IMR-90 (cell line): ENCODE measurements around the gene ZC3H12D. TPM values are rescaled to one million over a fixed set of nuclear protein-coding genes. Genes with fewer than 3 reads are reported as not detected.

Experiments
- ATAC-seq: fragments of 200-7000 bp; cut with Tn5 transposase; 2 replicates; pipeline ENCODE4 v1.9.1; 2020; ENCODE audit warnings: low read depth, mild to moderate bottlenecking, moderate library complexity
- BruUV-seq: library from RNA; stranded (reverse); fragments of 400-500 nt; replicated peaks from 2 replicates; lab custom pipeline; 2021; lab: Mats Ljungman, UMichigan
- CTCF ChIA-PET: fragments of 300-600 bp; formaldehyde crosslinking; extraction: SDS; loops from one replicate; lab custom pipeline; 2021; ENCODE audit warnings: antibody characterized with exemption; lab: Yijun Ruan, JAX
- POLR2A ChIA-PET: fragments of 300-600 bp; sonication (Branson Sonifier 250); formaldehyde crosslinking; loops from one replicate; lab custom pipeline; 2022; ENCODE audit warnings: antibody characterized with exemption; ENCODE audit not compliant: unreplicated experiment; lab: Charles Lee
- DNase-seq: peaks from one replicate; pipeline ENCODE4 v3.0.0; 2013
- H2AFZ ChIP-seq: replicated peaks from 2 replicates; pipeline ENCODE3; 2013; ENCODE audit warnings: low read length, mild to moderate bottlenecking; ENCODE audit not compliant: poor library complexity
- H2AK5ac ChIP-seq: 2 replicates; pipeline ENCODE4 v1.6.1; 2013; ENCODE audit warnings: low read depth, low read length, inconsistent platforms
- H2AK9ac ChIP-seq: replicated peaks from 2 replicates; pipeline ENCODE3; 2013; ENCODE audit warnings: mild to moderate bottlenecking, low read depth, low read length, moderate library complexity; ENCODE audit not compliant: poor library complexity
- H2BK120ac ChIP-seq: 2 replicates; pipeline ENCODE4 v1.6.1; 2013; ENCODE audit warnings: low read depth, low read length, inconsistent platforms
- H2BK15ac ChIP-seq: 3 replicates; pipeline ENCODE4 v1.6.1; 2013; ENCODE audit warnings: low read depth, low read length, inconsistent platforms
- H2BK20ac ChIP-seq: 2 replicates; pipeline ENCODE4 v1.6.1; 2013; ENCODE audit warnings: low read depth, mild to moderate bottlenecking, inconsistent platforms, low read length, moderate library complexity
- H2BK5ac ChIP-seq: 2 replicates; pipeline ENCODE4 v1.6.1; 2013; ENCODE audit warnings: mild to moderate bottlenecking, low read depth, low read length, inconsistent platforms; ENCODE audit not compliant: poor library complexity, severe bottlenecking
- H3K14ac ChIP-seq: replicated peaks from 2 replicates; pipeline ENCODE4 v1.6.1; 2013; ENCODE audit warnings: low read depth, low read length, inconsistent platforms
- H3K18ac ChIP-seq: 2 replicates; pipeline ENCODE4 v1.6.1; 2013; ENCODE audit warnings: low read depth, low read length, control low read depth
- H3K23ac ChIP-seq: 2 replicates; pipeline ENCODE4 v1.6.1; 2013; ENCODE audit warnings: low read depth, low read length, inconsistent platforms
- H3K27ac ChIP-seq: 2 replicates; pipeline ENCODE4 v1.5.1; 2013; ENCODE audit warnings: mild to moderate bottlenecking, control low read depth, low read length; ENCODE audit not compliant: insufficient read depth
- H3K27me3 ChIP-seq: 2 replicates; pipeline ENCODE4 v1.6.1; 2013; ENCODE audit warnings: low read length; ENCODE audit not compliant: control insufficient read depth, insufficient read depth
- H3K36me3 ChIP-seq: 2 replicates; pipeline ENCODE4 v1.6.1; 2013; ENCODE audit warnings: low read length, mixed read lengths; ENCODE audit not compliant: control insufficient read depth, insufficient read depth
- H3K4ac ChIP-seq: 2 replicates; pipeline ENCODE4 v1.6.1; 2013; ENCODE audit warnings: low read depth, low read length, inconsistent platforms
- H3K4me1 ChIP-seq: 2 replicates; pipeline ENCODE4 v1.6.1; 2013; ENCODE audit warnings: low read length, mixed read lengths; ENCODE audit not compliant: control insufficient read depth, insufficient read depth
- H3K4me2 ChIP-seq: 2 replicates; pipeline ENCODE4 v1.6.1; 2013; ENCODE audit warnings: low read depth, mild to moderate bottlenecking, control low read depth, low read length, moderate library complexity
- H3K4me3 ChIP-seq: 2 replicates; pipeline ENCODE4 v1.5.1; 2013; ENCODE audit warnings: low read depth, mild to moderate bottlenecking, control low read depth, low read length, moderate library complexity; ENCODE audit not compliant: insufficient read depth
- H3K56ac ChIP-seq: 2 replicates; pipeline ENCODE4 v1.6.1; 2013; ENCODE audit warnings: low read length, inconsistent platforms; ENCODE audit not compliant: insufficient read depth; ENCODE audit errors: extremely low read depth
- H3K79me1 ChIP-seq, 2 experiments: 2 replicates each; pipeline ENCODE4 v1.6.1; 2013; ENCODE audit warnings: low read length in 2 of 2, inconsistent platforms in 1 of 2, low read depth in 1 of 2
- H3K9ac ChIP-seq: 2 replicates; pipeline ENCODE4 v1.6.1; 2013; ENCODE audit warnings: low read depth, low read length, control low read depth
- H3K9me1 ChIP-seq: 2 replicates; pipeline ENCODE4 v1.6.1; 2013; ENCODE audit warnings: low read length, inconsistent platforms; ENCODE audit not compliant: insufficient read depth
- H3K9me3 ChIP-seq: 2 replicates; pipeline ENCODE4 v1.6.1; 2013; ENCODE audit warnings: low read length; ENCODE audit not compliant: control insufficient read depth, insufficient read depth
- H4K20me1 ChIP-seq: 2 replicates; pipeline ENCODE4 v1.6.1; 2013; ENCODE audit warnings: low read length, inconsistent platforms; ENCODE audit not compliant: insufficient read depth
- H4K5ac ChIP-seq: 2 replicates; pipeline ENCODE4 v1.6.1; 2013; ENCODE audit warnings: mild to moderate bottlenecking, low read depth, low read length, control low read depth
- H4K8ac ChIP-seq, 2 experiments: 2 replicates each; pipeline ENCODE4 v1.6.1; 2013; ENCODE audit warnings: low read depth in 2 of 2, low read length in 2 of 2, control low read depth in 1 of 2, inconsistent platforms in 1 of 2
- H4K91ac ChIP-seq: 2 replicates; pipeline ENCODE4 v1.6.1; 2013; ENCODE audit warnings: low read depth, low read length, inconsistent platforms; ENCODE audit not compliant: insufficient read depth
- BHLHE40 ChIP-seq: fragments of 150-350 bp; IDR thresholded peaks from 2 replicates; pipeline ENCODE4 v1.6.1; 2016; ENCODE audit warnings: mild to moderate bottlenecking, low read depth, low read length
- CTCF ChIP-seq: conservative IDR thresholded peaks from 2 replicates; pipeline ENCODE4 v1.5.1; 2012; ENCODE audit warnings: mild to moderate bottlenecking, low read depth, low read length, improper control_type of control experiment
- FOS ChIP-seq: fragments of 150-350 bp; IDR thresholded peaks from 2 replicates; pipeline ENCODE4 v1.6.1; 2016; ENCODE audit warnings: low read depth, low read length
- MAFK ChIP-seq: IDR thresholded peaks from 2 replicates; pipeline ENCODE4 v1.6.1; 2012; ENCODE audit warnings: low read depth, low read length, improper control_type of control experiment
- MAZ ChIP-seq: IDR thresholded peaks from 2 replicates; pipeline ENCODE4 v1.6.1; 2012; ENCODE audit warnings: low read depth, mild to moderate bottlenecking, low read length, improper control_type of control experiment, moderate library complexity, borderline replicate concordance
- MXI1 ChIP-seq: IDR thresholded peaks from 2 replicates; pipeline ENCODE4 v1.6.1; 2012; ENCODE audit warnings: low read depth, mild to moderate bottlenecking, low read length, moderate library complexity, borderline replicate concordance
- POLR2A ChIP-seq: IDR thresholded peaks from 2 replicates; pipeline ENCODE4 v1.6.1; 2012; ENCODE audit warnings: mild to moderate bottlenecking, low read depth, low read length
- RCOR1 ChIP-seq: IDR thresholded peaks from 2 replicates; pipeline ENCODE4 v1.6.1; 2012; ENCODE audit warnings: mild to moderate bottlenecking, low read length, improper control_type of control experiment; ENCODE audit not compliant: insufficient replicate concordance
- RFX5 ChIP-seq: IDR thresholded peaks from 2 replicates; pipeline ENCODE4 v1.8.0; 2012; ENCODE audit warnings: low read depth, mild to moderate bottlenecking, low read length, moderate library complexity
- SMC3 ChIP-seq: fragments of 150-350 bp; IDR thresholded peaks from 2 replicates; pipeline ENCODE4 v1.6.1; 2016; ENCODE audit warnings: low read depth, mild to moderate bottlenecking, antibody characterized with exemption, low read length, moderate library complexity
- USF2 ChIP-seq: fragments of 150-350 bp; IDR thresholded peaks from 2 replicates; pipeline ENCODE4 v1.6.1; 2017; ENCODE audit warnings: mild to moderate bottlenecking, antibody characterized with exemption, low read length, low read depth
- WGBS, 2 experiments: methylation state at CpG; one replicate each; pipeline versions ENCODE4 v1.1.5 to v1.1.7; 2013; ENCODE audit warnings: missing lambda C conversion rate in 2 of 2; ENCODE audit not compliant: insufficient read length in 1 of 2; ENCODE audit errors: extremely low coverage in 2 of 2; 5-methylcytosine and 5-hydroxymethylcytosine counted together
- dilution Hi-C: fragments of 300-500 bp; cut with HindIII; formaldehyde crosslinking; loops from one replicate; pipeline ENCODE4 v1.14.3; 2018; ENCODE audit warnings: low sequenced_read_pairs; ENCODE audit not compliant: unreplicated experiment
- in situ Hi-C: fragments of 300-500 bp; cut with MboI; formaldehyde crosslinking; loops from 3 replicates; pipeline ENCODE4 v1.14.3; 2019; ENCODE audit warnings: low sequenced_read_pairs, inconsistent platforms, mixed read lengths
- intact Hi-C: fragments of 100-400 bp; cut with micrococcal nuclease; formaldehyde crosslinking; loops from 2 replicates; pipeline ENCODE4 v1.10.0; 2022
- polyA plus RNA-seq, 3 experiments: library from polyadenylated mRNA; depleted of rRNA; stranded (reverse); fragments of >200 nt; gene quantifications; 2 replicates each; pipeline ENCODE4 v1.2.3, GENCODE V29; 2012; ENCODE audit warnings: low replicate concordance in 1 of 3
- total RNA-seq: library from RNA; depleted of rRNA; stranded (reverse); fragments of >200 nt; gene quantifications from 2 replicates; pipeline ENCODE4 v1.2.3, GENCODE V29; 2012

The ZC3H12D gene
- total and polyA plus RNA-seq, 2 of the 4 experiments (the other 2 are of a cell fraction): under 0.01 to 0.12 TPM

- H3K79me1 ChIP-seq: no peaks in the 10 kb centered on the region
- no peak overlapping the region for H3K14ac ChIP-seq
- H3K4ac ChIP-seq: no peak overlapping the region
- no peak overlapping the region for H3K4me3 ChIP-seq
- in situ Hi-C loops (no loop called here), intact Hi-C loops (no loop called here), dilution Hi-C loops (no loop called here)
- H2AFZ ChIP-seq: no peak overlapping the region
- no peak overlapping the region for H3K23ac ChIP-seq
- H4K5ac ChIP-seq: no peak overlapping the region
- 0 out of 2 replicates have a peak, but pooled peaks cover 4% of the 10 kb centered on the region for H3K9me1 ChIP-seq
- no peak overlapping the region for H4K8ac ChIP-seq
- no peak overlapping the region for H2BK15ac ChIP-seq
- no TSS peak for BruUV-seq
- no peaks in the 10 kb centered on the region for H3K9me3 ChIP-seq
- no peaks in the 10 kb centered on the region for H3K27me3 ChIP-seq
- H4K20me1 ChIP-seq: no peaks in the 10 kb centered on the region
- TF ChIP-seq MAZ (no peak), MAFK (no peak), BHLHE40 (peak; percentile 57; the same call in 1 of the 2 replicates), FOS (peak; percentile 59), CTCF (no peak), RFX5 (no peak), USF2 (peak; percentile 59; the same call in 1 of the 2 replicates), MXI1 (no peak), SMC3 (no peak), RCOR1 (no peak), POLR2A (no peak)
- H2AK9ac ChIP-seq: no peak overlapping the region
- H3K36me3 ChIP-seq: no peaks in the 10 kb centered on the region
- ChIA-PET POLR2A (no interaction called here), CTCF (no interaction called here)
- no peak overlapping the region for H3K27ac ChIP-seq
- H2BK5ac ChIP-seq: no peak overlapping the region
- ATAC-seq (peak; percentile 28; the same call in 1 of the 2 replicates), DNase-seq (peak; percentile 73)
- no CpG with 5 or more reads among the region's 5 CpGs for WGBS, 2 experiments
- H2BK120ac ChIP-seq: no peak overlapping the region
- no peak overlapping the region for H3K9ac ChIP-seq
- H2BK20ac ChIP-seq: no peak overlapping the region
- H3K56ac ChIP-seq: no peak overlapping the region
- no peak overlapping the region for H2AK5ac ChIP-seq
- H3K4me1 ChIP-seq: peaks cover 13% of the 10 kb centered on the region
- no peak overlapping the region for H3K4me2 ChIP-seq
- H3K18ac ChIP-seq: no peak overlapping the region
- H4K91ac ChIP-seq: no peak overlapping the region
Observed at GRCh38 chr6:149459761-149460160, 25.1 kb downstream of the ZC3H12D start.
